Suprapubic skin (tissue), 4 donors: ENCODE results near the gene TRIM68. TPM values are rescaled to one million over a fixed set of nuclear protein-coding genes. Genes with fewer than 3 reads are reported as not detected.

ENCODE experiments used
- DNase-seq, 2 donors: peaks; one replicate each; pipeline ENCODE4 v3.0.0-alpha.2; 2019; ENCODE audit warnings: low spot score in 2 of 2
- H3K27ac ChIP-seq: fragments of 200-600 bp; sonication (generic); one replicate; pipeline ENCODE4 v1.5.1; 2019
- H3K27me3 ChIP-seq: fragments of 200-600 bp; sonication (generic); one replicate; pipeline ENCODE4 v1.5.1; 2019
- H3K36me3 ChIP-seq: fragments of 200-600 bp; sonication (generic); one replicate; pipeline ENCODE4 v1.5.1; 2019
- H3K4me1 ChIP-seq: fragments of 200-600 bp; sonication (generic); one replicate; pipeline ENCODE4 v1.5.1; 2019
- H3K4me3 ChIP-seq: fragments of 200-600 bp; sonication (generic); one replicate; pipeline ENCODE4 v1.5.1; 2019; ENCODE audit warnings: mild to moderate bottlenecking
- H3K9me3 ChIP-seq: fragments of 200-600 bp; sonication (generic); one replicate; pipeline ENCODE4 v1.5.1; 2019
- CTCF ChIP-seq, 2 donors: fragments of 200-600 bp in 1 of 2; fragments of 450-650 bp in 1 of 2; sonication (generic) in 1 of 2; IDR thresholded peaks; one replicate each; pipeline ENCODE4 v1.5.1; 2016 to 2019; ENCODE audit warnings: antibody characterized with exemption in 2 of 2, mild to moderate bottlenecking in 1 of 2, moderate library complexity in 1 of 2
- EP300 ChIP-seq: sonication (generic); formaldehyde crosslinking; IDR thresholded peaks from one replicate; pipeline ENCODE4 v1.6.1; 2017; ENCODE audit warnings: antibody characterized with exemption
- POLR2A ChIP-seq, 2 donors: fragments of 450-650 bp; IDR thresholded peaks; one replicate each; pipeline ENCODE4 v1.6.1; 2017; ENCODE audit warnings: antibody characterized with exemption in 2 of 2, mild to moderate bottlenecking in 2 of 2, moderate library complexity in 2 of 2
- POLR2AphosphoS5 ChIP-seq, 3 donors: sonication (generic); formaldehyde crosslinking; IDR thresholded peaks; one replicate each; pipeline ENCODE4 v1.6.1; 2017; ENCODE audit warnings: antibody characterized with exemption in 3 of 3
- WGBS: methylation state at CpG from one replicate; pipeline ENCODE4 v1.1.5; 2018; 5-methylcytosine and 5-hydroxymethylcytosine counted together
- total RNA-seq, 4 donors: library from RNA; depleted of rRNA; stranded (reverse); fragments of >200 nt; gene quantifications; one replicate each; pipeline ENCODE4 v1.1.0, GENCODE V29; 2016

TRIM68 gene
- total RNA-seq, 4 donors from 2014 or later, result 5.6 to 16.6 (median 7.4) TPM

- DNase-seq, result no peak
- WGBS, result 87% methylated on average over 3 of the region's 3 CpGs
- no peak overlapping the region for H3K4me3 ChIP-seq
- no peaks in the 10 kb centered on the region for H3K36me3 ChIP-seq
- H3K4me1 ChIP-seq, result peaks cover 3% of the 10 kb centered on the region
- peaks cover 9% of the 10 kb centered on the region for H3K27me3 ChIP-seq
- TF ChIP-seq POLR2A (IDR thresholded peaks at IDR 0.05), result no peak
- no peak for TF ChIP-seq POLR2AphosphoS5 (IDR thresholded peaks at IDR 0.05)
- TF ChIP-seq CTCF (IDR thresholded peaks at IDR 0.05), result no peak
- no peak for TF ChIP-seq EP300
- H3K27ac ChIP-seq, result no peak overlapping the region
- H3K9me3 ChIP-seq, result no peaks in the 10 kb centered on the region
Measured at GRCh38 chr11:4637662-4638047, 29.6 kb upstream of the TRIM68 start.

- no peaks in the 10 kb centered on the region for H3K9me3 ChIP-seq
- TF ChIP-seq EP300, result no peak
- no peak for TF ChIP-seq POLR2AphosphoS5 (IDR thresholded peaks at IDR 0.05)
- peak; percentile 47 to 83 for TF ChIP-seq CTCF (IDR thresholded peaks at IDR 0.05)
- peak in 1 of 2 donors; percentile 81 for DNase-seq
- no peaks in the 10 kb centered on the region for H3K36me3 ChIP-seq
- H3K4me3 ChIP-seq, result peak within 1 kb of the TSS; percentile 21
- peaks cover 3% of the 10 kb centered on the region for H3K4me1 ChIP-seq
- 34% methylated on average over 21 of the region's 21 CpGs for whole genome bisulfite sequencing
- H3K27ac ChIP-seq, result no peak within 1 kb of the TSS
- H3K27me3 ChIP-seq, result peaks cover 9% of the 10 kb centered on the region
Measured at GRCh38 chr11:4636962-4637661, 29.1 kb upstream of the TRIM68 start, which contains the start of gene OR51D1. Gene OR51D1 (plus strand): TSS chr11:4637477. CDS start chr11:4639791, 2,314 bp downstream.

- no peak for TF ChIP-seq EP300
- no peak for TF ChIP-seq POLR2A (IDR thresholded peaks at IDR 0.05)
- no peak for TF ChIP-seq CTCF (IDR thresholded peaks at IDR 0.05)
- TF ChIP-seq POLR2AphosphoS5 (IDR thresholded peaks at IDR 0.05), result no peak
- 79% methylated on average over 2 of the region's 2 CpGs for WGBS
- H3K27me3 ChIP-seq, result peaks cover 8% of the 10 kb centered on the region
- peaks cover 3% of the 10 kb centered on the region for H3K4me1 ChIP-seq
- no peak overlapping the region for H3K4me3 ChIP-seq
- no peaks in the 10 kb centered on the region for H3K36me3 ChIP-seq
- DNase-seq, result no peak
- H3K27ac ChIP-seq, result no peak overlapping the region
- H3K9me3 ChIP-seq, result no peaks in the 10 kb centered on the region
Measured at GRCh38 chr11:4636136-4636535, 28.1 kb upstream of the TRIM68 start.

- Histone ChIP-seq H3K36me3 (no peaks in the 10 kb centered on the region), H3K27me3 (no peaks in the 10 kb centered on the region), H3K9me3 (peaks cover 5% of the 10 kb centered on the region), H3K27ac (no peak overlapping the region), H3K4me3 (no peak overlapping the region), H3K4me1 (no peaks in the 10 kb centered on the region)
- WGBS, result 39% methylated on average over 15 of the region's 15 CpGs
- TF ChIP-seq POLR2AphosphoS5 (IDR thresholded peaks at IDR 0.05) (no peak), CTCF (IDR thresholded peaks at IDR 0.05) (peak; percentile 8 to 30)
- no peak for DNase-seq
Measured at GRCh38 chr11:4626207-4627099, 18.4 kb upstream of the TRIM68 start.

GRCh38 chr11:4619514-4619913, 11.5 kb upstream of the TRIM68 start:
- Histone ChIP-seq H3K27me3 (peaks cover 9% of the 10 kb centered on the region), H3K4me3 (no peak overlapping the region), H3K9me3 (no peaks in the 10 kb centered on the region), H3K4me1 (no peaks in the 10 kb centered on the region), H3K27ac (no peak overlapping the region), H3K36me3 (no peaks in the 10 kb centered on the region)
- DNase-seq, result no peak
- 77% methylated on average over 9 of the region's 9 CpGs for WGBS
- TF ChIP-seq EP300, result no peak
- TF ChIP-seq CTCF (IDR thresholded peaks at IDR 0.05), result no peak
- TF ChIP-seq POLR2AphosphoS5 (IDR thresholded peaks at IDR 0.05), result no peak
- no peak for TF ChIP-seq POLR2A (IDR thresholded peaks at IDR 0.05)
